GM10248 (cell line): Measurements from ENCODE around the gene ADGRL2.

Experiments
- CTCF ChIA-PET: fragments of 300-600 bp; sonication (Branson Sonifier 250); formaldehyde crosslinking; extraction: SDS; loops from one replicate; lab custom pipeline; 2021; ENCODE audit warnings: antibody characterized with exemption; lab: Yijun Ruan, JAX
- POLR2A ChIA-PET: fragments of 350-650 bp; sonication (Branson Sonifier 250); formaldehyde crosslinking; extraction: SDS; loops from one replicate; lab custom pipeline; 2020; ENCODE audit warnings: antibody characterized with exemption; lab: Yijun Ruan, JAX
- DNase-seq: peaks from one replicate; pipeline ENCODE4 v3.0.0; 2012; ENCODE audit errors: extremely low spot score
- TF ChIP-seq, protein P1 (sequence below): IDR thresholded peaks from 2 replicates; pipeline ENCODE4 v1.5.1; 2012; ENCODE audit warnings: mild to moderate bottlenecking, low read depth; ENCODE audit errors: extremely low read depth, missing control alignments, control extremely low read depth

Gene ADGRL2

DNA sequence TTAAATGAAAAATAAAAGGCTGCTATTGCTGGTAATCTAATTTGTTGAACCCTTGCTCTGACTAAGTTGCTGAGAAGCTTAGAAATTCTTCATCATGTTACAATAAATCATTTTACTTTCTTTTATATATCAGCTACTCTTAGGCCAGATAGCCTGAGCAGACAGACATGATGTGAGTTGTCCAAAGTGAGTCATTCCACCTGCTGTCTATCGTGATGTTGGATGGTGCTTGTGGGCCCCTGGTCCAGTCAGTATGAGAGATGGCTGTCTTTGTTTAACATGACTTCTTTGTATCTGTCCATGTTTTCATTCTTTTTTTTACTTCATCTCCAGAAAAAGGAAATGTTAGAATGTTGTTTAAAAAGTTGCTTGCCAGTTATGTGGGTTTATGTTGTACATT is 188.8 kb downstream of the ADGRL2 start:
- ChIA-PET POLR2A (no interaction called here), CTCF (interaction anchor here (1.9 kb wide), 1 partner anchor 11 kb away, joined by 5 read pairs; no protein-coding TSS in a partner anchor)
- TF ChIP-seq, protein P1, sequence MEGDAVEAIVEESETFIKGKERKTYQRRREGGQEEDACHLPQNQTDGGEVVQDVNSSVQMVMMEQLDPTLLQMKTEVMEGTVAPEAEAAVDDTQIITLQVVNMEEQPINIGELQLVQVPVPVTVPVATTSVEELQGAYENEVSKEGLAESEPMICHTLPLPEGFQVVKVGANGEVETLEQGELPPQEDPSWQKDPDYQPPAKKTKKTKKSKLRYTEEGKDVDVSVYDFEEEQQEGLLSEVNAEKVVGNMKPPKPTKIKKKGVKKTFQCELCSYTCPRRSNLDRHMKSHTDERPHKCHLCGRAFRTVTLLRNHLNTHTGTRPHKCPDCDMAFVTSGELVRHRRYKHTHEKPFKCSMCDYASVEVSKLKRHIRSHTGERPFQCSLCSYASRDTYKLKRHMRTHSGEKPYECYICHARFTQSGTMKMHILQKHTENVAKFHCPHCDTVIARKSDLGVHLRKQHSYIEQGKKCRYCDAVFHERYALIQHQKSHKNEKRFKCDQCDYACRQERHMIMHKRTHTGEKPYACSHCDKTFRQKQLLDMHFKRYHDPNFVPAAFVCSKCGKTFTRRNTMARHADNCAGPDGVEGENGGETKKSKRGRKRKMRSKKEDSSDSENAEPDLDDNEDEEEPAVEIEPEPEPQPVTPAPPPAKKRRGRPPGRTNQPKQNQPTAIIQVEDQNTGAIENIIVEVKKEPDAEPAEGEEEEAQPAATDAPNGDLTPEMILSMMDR: no peak
- no peak for DNase-seq

DNA sequence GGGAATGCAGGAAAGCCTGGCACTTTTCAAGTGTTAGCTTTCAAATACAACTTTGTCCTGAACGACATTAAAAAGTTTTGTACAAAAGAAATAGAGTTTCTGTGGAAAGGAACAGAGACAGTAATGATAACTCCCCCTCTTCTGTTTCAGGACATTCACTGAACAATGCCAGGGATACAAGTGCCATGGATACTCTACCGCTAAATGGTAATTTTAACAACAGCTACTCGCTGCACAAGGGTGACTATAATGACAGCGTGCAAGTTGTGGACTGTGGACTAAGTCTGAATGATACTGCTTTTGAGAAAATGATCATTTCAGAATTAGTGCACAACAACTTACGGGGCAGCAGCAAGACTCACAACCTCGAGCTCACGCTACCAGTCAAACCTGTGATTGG is 189.5 kb downstream of the ADGRL2 start:
- ChIA-PET POLR2A (no interaction called here), CTCF (interaction anchor here (0.9 to 1.9 kb wide), 5 partner anchors 10 to 19 kb away, joined by 3 to 5 read pairs (median 4); no protein-coding TSS in a partner anchor)
- DNase-seq: no peak
- TF ChIP-seq, protein P1: no peak

DNA sequence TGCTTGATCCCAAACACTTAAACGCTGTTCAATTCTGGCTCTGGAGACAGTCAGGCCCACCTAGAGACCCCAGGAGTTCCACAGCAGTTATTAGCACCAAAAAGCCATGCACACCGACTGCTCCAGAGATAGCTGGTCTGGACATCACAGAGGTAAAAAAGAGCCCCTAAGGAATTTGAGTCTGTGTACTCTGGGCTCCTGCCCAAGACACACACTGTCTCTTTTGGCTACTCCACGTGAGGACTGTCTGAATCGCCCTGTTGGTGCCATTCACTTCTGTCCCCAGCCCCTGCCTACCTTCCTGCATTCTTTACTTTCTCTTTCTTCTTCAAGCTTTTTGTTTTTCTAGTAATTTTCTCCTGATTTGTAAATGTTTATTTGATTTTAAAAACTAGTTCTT is 197.4 kb downstream of the ADGRL2 start:
- CTCF ChIA-PET: interaction anchor here (1.1 to 1.7 kb wide), 2 partner anchors 11 to 46 kb away, joined by 3 read pairs; no protein-coding TSS in a partner anchor
- TF ChIP-seq, protein P1: no peak
- POLR2A ChIA-PET: no interaction called here
- no peak for DNase-seq

DNA sequence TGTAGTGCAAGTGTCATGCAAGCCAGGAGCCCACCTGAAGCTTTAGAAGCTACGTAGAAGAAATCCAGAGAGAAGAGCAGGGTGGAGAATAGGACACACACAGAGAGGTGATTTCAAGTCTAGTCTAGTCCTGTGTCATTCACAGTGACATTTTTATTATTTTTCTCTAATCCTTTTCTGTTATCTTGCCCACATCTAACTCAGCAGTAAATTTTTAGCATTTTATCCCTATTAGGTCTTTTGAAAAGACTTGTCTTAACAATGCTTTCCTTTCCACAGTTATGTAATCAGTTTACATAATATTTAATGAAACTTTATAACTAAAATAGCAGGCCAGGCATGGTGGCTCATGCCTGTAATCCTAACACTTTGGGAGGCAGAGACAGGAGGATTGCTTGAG is 198.6 kb downstream of the ADGRL2 start:
- CTCF ChIA-PET: interaction anchor here (1.5 kb wide), 1 partner anchor 17 kb away, joined by 3 read pairs; no protein-coding TSS in a partner anchor
- DNase-seq: no peak
- POLR2A ChIA-PET: no interaction called here
- TF ChIP-seq, protein P1: no peak

DNA sequence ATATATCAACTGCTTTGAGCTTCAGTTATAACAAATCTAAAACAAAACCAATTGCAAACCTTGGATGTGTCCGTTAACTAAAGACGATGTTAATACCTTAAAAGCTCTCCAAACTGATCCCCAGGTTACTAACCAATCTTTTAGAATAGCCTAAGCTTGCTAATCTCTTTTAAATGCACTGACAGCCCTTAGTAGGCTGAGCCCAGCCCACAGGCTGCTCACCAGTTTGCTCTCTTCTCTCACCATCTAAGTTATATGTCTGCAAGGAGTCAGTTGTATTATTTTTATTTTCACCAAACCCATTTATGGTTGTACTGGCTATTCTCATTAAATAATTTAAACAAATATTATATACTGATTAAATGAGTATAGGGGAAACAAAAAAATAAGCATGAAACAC is 199.5 kb downstream of the ADGRL2 start:
- ChIA-PET CTCF (interaction anchor here (1.5 kb wide), 1 partner anchor 16 kb away, joined by 3 read pairs; no protein-coding TSS in a partner anchor), POLR2A (no interaction called here)
- no peak for DNase-seq
- TF ChIP-seq, protein P1: no peak

DNA sequence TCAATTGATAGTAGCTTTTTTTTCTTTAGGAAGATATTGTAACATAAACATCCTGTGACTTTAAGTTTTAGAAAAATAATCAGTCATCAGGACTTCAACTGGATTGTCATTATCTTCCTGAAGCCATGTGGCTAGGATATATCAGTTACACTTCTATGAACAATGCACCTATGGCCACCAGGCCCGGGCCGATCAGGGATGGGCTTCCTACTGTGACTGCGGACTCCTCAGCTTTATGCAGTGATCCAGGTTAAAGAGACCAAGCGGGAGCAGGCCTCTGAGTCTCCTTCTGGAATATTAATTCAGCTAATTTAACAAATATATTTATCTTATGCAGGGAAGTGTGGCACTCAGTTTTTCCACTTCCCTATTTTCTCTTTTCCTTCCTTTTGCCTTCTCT is 200.6 kb downstream of the ADGRL2 start:
- POLR2A ChIA-PET: no interaction called here
- TF ChIP-seq, protein P1: no peak
- DNase-seq: no peak
- CTCF ChIA-PET: no interaction called here

DNA sequence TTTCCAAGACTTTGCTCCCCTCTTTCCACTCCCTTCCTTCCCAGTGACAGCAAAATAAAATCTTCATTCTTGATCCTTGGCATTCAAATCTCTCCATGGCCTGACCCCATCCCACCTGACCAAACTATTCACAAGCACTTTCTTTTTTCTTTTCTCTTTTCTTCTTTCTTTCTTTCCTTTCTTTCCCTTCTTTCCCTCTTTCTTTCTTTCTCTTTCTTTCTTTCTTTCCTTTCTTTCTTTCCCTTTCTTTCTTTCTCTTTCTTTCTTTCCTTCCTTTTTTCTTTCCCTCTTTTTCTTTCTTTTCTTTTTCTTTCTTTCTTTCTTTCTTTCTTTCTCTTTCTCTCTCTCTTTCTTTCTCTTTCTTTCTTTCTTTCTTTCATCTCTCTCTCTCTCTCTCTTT is 207.1 kb downstream of the ADGRL2 start:
- TF ChIP-seq, protein P1: no peak
- CTCF ChIA-PET: no interaction called here
- DNase-seq: no peak
- POLR2A ChIA-PET: no interaction called here
